GM12892 (cell line): ENCODE measurements around the gene ANGPT4.

Experiments used
- DNase-seq: peaks from one replicate; pipeline ENCODE4 v3.0.0; 2011; ENCODE audit not compliant: insufficient read length
- FAIRE-seq: peaks from 2 replicates; lab custom pipeline; 2011; peaks lifted over from hg19 to GRCh38; lab: Jason Lieb, UNC
- POLR2A ChIP-seq: IDR thresholded peaks from 2 replicates; pipeline ENCODE4 v1.6.1; 2011; ENCODE audit warnings: low read depth, low read length, control low read depth
- POLR2AphosphoS5 ChIP-seq: IDR thresholded peaks from 2 replicates; pipeline ENCODE4 v1.6.1; 2011; ENCODE audit warnings: low read depth, low read length, control low read depth
- TAF1 ChIP-seq: IDR thresholded peaks from 2 replicates; pipeline ENCODE4 v1.6.1; 2011; ENCODE audit warnings: low read depth, mild to moderate bottlenecking, control low read depth, low read length, borderline replicate concordance

ANGPT4 gene

DNA sequence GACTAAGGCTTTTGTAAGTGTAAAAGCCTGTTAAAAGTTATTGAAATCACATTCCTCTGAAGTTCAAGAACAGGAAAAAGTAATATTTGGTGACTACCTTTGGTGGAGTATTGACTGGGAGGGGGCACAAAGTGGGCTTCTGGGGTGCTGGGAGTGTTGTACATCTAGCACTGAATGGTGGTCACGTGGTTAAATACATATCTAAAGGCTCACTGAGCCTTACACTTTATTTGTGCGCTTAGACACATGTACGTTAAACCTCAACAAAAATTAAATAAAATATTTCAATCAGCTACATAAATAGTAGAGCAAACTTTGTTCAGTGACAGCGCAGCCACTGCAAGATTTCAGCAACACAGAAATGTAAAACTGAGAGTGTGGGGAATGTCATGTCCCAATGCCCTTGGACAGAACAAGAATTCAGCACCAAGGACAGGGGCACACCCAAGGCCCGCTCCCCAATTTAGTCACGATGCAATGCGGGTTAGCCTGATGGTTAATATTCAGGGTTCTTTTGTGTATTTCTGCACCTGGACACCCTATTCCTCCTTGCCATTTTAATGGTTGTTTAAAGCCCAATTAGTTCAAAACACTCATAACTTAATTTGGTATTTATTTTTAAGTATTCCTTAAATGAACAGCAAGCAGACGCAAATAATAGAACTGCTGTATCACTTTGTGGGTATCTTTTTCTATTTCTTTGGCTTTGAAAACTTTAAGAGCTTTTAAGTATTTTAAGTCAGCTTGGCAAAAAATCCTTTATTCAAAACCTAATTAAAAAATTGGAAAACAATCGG lies 37.4 kb downstream of the ANGPT4 start:
- TF ChIP-seq POLR2AphosphoS5 (no peak), TAF1 (no peak), POLR2A (no peak)
- no peak for DNase-seq
- no peak for FAIRE-seq

DNA sequence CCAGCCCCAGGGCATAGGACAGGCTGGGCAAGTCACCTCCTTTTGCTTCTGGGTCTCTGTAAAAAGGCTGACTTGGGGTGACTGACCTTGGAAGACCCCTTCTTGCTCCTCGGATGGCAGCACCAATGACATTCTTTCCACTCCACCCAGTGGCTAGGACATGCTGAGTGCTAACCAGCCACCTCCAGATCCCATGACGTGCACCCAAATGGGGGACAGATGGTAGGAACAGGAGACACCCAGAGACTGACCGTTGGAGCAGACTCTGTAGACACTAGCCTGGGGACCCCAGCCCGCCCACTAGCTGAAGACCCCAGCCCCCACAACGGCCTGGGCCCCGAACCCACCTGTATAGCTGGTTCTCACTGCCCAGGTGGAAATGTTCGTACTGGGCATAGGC lies 38.3 kb downstream of the ANGPT4 start:
- DNase-seq (no peak), FAIRE-seq (no peak)
- TF ChIP-seq TAF1, result no peak
- TF ChIP-seq POLR2AphosphoS5, result no peak
- TF ChIP-seq POLR2A, result no peak

DNA sequence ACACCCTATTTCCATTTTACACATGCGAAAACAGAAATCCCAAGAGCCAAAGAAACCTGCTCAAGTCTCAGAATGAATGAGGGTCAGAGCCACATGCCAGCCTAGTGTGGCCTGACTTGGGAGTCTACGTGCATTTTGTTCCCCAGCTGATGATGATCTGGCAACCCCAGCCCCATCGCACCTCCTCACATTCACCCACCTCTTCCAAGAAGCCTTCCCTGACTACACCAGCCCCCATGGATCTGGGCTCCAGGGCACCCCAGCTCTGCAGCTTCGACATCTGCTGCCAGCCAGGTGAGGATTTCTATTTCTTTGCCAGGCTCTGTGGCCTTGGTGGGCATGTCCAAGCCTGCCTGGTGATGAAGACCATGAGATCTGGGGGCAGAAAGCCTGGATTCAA lies 41.0 kb downstream of the ANGPT4 start:
- no peak for FAIRE-seq
- no peak for DNase-seq
- no peak for TF ChIP-seq POLR2AphosphoS5
- no peak for TF ChIP-seq TAF1
- TF ChIP-seq POLR2A, result no peak

DNA sequence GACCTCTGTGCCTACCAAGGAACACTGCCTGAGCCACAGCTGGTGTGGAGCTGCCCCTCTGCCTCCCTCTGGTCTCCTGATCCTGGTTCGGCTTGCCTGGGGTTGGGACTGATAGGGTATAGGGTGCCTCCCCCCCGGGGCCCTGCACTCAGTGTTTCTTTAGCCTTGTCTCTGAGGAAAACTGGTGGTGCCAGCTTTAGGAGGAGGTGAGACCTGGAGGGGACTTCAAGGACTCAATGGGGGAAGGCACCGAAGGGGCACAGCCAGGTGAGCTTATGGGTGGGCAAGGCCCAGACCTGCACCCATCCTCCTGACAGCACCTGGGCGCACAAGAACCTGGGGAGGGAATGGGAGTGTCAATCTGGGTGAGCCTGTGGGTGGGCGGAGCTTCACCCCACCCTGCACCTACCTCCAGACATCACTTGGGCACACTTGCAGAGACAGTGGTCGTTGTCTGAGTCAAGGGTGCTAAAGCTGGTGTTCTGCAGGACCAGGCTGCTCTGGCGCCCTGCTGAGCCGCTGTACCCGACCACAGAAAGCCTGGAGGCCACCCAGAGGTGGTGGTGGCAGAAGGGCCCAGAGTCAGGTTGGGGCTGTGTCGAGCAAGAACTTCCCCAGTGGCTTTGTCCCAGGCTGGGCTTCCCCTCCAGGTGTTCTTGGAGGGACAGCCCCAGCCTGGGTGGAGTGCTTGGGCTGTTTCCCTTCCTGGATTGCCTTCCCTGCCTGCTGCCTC lies 42.1 kb downstream of the ANGPT4 start:
- DNase-seq (no peak), FAIRE-seq (no peak)
- TF ChIP-seq POLR2AphosphoS5, result no peak
- no peak for TF ChIP-seq POLR2A
- no peak for TF ChIP-seq TAF1

DNA sequence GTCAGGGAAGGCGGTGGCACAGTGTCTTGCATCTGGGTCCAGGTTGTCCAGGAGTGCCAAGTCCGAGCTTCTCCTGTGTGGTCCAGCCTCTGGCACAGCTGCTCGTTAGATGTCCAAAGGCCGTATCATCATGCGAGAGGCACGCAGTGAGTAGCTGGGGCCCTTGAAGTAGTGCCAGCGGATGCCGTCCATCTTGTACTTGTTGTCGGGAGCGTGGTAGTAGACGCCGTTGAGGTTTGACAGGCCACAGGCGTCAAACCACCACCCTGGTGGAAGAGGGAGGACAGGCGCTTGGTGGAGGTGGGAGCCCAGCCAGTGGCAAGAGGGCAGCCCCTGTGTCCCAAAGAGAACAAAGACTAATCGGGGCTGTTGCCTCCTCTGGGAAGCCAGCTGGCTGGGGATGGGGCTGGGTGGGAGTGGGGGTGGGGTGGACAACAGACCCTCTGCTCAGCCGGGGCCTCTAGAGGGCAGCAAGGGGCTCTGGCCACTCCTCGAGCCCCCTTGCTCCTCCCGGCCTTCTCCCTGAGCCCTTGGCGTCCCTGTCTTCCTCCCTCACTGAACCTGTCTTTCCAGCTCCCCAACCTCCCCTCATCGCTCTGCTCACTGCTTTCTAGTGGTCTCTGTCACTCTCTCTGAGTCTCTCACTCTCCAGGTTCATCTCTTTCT lies 43.1 kb downstream of the ANGPT4 start:
- FAIRE-seq, result no peak
- TF ChIP-seq POLR2A, result no peak
- no peak for TF ChIP-seq TAF1
- no peak for TF ChIP-seq POLR2AphosphoS5
- no peak for DNase-seq

DNA sequence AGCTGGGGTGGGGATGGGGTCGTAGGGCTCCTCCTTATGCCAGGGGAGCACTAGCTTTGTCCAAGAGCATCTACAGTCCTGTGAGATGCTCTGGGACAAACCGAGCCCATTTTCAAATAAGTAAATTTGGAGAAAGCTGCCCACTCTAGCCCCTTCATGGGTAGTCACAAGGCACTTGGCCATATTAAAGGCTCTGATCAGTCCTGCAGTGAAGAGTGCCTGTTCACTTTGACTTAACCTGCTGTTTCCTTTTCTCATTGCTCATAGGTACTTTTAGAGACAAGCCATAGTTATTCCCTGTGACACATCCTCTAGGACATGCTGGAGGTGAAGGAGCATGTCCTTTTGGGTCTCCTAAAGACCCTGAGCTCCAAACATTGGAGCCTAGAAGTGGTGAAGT lies 44.2 kb downstream of the ANGPT4 start:
- FAIRE-seq (no peak), DNase-seq (no peak)
- no peak for TF ChIP-seq TAF1
- TF ChIP-seq POLR2A, result no peak
- TF ChIP-seq POLR2AphosphoS5, result no peak

DNA sequence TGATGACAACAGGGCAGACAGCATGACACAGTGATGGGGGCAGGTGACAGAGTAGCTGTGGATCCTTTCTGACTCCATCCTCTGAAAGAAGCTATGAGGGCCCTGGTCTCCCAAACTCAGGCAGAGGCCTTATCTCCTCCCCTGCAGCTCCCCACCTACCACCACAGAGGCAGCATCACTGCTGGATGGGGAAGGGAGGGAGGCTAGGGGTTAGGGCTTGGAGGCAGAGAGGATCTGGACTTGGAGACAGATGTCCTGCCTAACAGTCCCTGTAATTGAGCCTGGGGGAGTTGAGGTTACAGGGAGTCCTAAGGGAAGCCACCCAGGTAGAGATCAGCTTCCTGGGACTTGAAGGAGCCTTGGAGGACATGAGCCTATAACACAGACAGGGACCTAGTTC lies 44.7 kb downstream of the ANGPT4 start:
- FAIRE-seq, result no peak

DNA sequence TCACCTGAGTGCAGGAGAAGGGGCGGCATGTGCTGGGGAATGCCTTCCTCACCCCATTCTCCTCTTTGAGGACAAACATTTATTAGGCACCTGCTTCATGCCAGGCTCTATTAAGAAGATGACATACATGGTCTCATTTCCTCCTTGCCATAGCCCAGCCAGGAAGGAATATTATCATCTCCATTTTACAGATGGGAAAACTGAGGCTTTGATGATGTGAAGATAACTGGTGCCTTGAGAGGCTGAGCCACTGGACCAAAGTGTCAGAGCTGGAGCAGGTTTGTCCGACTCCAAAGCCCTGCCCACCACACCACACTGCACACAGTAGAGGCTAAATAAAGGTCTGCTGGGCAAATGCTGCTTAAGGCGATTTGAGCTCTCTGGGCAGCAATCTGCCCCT lies 45.4 kb downstream of the ANGPT4 start:
- no peak for FAIRE-seq
- no peak for DNase-seq
- TF ChIP-seq POLR2AphosphoS5 (no peak), TAF1 (no peak), POLR2A (no peak)

More for the DNA sequence above, 44.7 kb downstream of the ANGPT4 start:
- TF ChIP-seq TAF1 (no peak), POLR2A (no peak), POLR2AphosphoS5 (no peak)
- no peak for DNase-seq

DNA sequence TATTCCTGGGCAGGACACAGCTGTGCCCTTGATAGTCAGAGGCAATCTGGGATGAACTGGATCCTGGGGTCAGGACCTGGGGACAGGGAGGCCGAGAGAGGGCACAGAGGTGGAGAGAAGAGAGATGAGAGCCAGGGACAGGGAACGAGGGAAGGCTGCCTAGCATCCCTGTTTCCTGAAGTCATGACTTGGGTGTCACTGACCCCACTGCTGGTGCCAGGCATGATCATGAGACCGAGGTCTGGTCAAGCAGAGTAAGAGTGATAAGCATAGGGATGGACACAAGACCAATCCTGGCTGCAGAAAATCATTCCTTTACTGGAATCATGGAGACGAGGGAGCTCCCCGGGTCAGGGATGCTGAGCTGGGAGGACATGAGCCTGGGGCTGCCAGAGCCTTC lies 46.5 kb downstream of the ANGPT4 start:
- TF ChIP-seq POLR2A, result no peak
- FAIRE-seq (no peak), DNase-seq (no peak)

DNA sequence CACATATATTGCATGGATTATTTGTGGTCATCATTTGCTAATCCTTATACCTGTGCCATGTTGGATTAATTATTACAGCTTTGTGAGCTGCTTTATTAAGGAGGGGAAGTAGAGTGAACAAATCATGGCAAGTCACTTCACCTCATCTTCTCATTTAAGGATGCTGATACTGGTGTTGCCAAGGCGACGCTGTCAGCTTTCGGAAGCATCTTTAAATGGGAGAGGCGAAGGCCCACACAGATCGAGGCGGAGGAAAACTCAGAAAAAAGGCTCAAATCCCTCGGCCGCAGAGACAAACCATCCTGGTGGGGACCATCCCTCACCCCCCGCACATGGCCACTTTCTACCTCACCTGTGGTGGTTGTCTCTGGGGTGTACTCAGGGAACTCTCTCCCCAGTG lies 47.9 kb downstream of the ANGPT4 start:
- FAIRE-seq (no peak), DNase-seq (no peak)
- TF ChIP-seq POLR2AphosphoS5 (no peak), POLR2A (no peak), TAF1 (no peak)

DNA sequence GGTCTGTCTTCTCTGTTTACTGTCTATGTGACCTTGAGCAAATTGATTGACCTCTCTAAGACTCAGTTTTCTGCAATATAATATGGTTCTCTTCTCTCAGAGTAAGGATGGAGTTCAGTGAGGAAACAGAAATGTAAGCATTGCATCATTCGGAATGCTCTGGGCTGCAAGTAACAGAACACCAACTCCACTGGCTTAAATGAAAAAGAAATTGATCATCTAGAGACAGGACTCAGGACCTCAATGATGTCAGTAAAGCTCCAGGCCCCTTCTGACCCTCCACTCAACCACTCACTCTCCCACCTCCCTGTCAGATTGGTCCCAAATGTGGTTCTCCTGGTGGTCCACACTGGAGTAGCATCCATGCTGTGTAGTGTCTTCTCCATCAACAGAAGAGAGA lies 50.7 kb downstream of the ANGPT4 start:
- TF ChIP-seq POLR2A (no peak), POLR2AphosphoS5 (no peak), TAF1 (no peak)
- FAIRE-seq (no peak), DNase-seq (no peak)
